Inferior parietal cortex (tissue), 1 donor: Measurements from ENCODE around the gene MAP4K4.

Source experiments
- DNase-seq: peaks from one replicate; pipeline ENCODE4 v3.0.0-alpha.2; 2016; ENCODE audit errors: extremely low spot score

The MAP4K4 gene

GRCh38 chr2:101812226-101812625 lies 114.7 kb downstream of the MAP4K4 start:
- no peak for DNase-seq

- no peak for DNase-seq
Measured at GRCh38 chr2:101814752-101815151, 117.2 kb downstream of the MAP4K4 start.

- DNase-seq = no peak
Measured at GRCh38 chr2:101815154-101815553, 117.6 kb downstream of the MAP4K4 start.

GRCh38 chr2:101815739-101816391 lies 118.4 kb downstream of the MAP4K4 start:
- no peak for DNase-seq

- DNase-seq = no peak
Measured at GRCh38 chr2:101816598-101816997, 119.1 kb downstream of the MAP4K4 start.

- DNase-seq = no peak
Measured at GRCh38 chr2:101817481-101817880, 120.0 kb downstream of the MAP4K4 start.

GRCh38 chr2:101818531-101819451 lies 121.3 kb downstream of the MAP4K4 start:
- DNase-seq = peak; percentile 88

- no peak for DNase-seq
Measured at GRCh38 chr2:101820519-101820918, 123.0 kb downstream of the MAP4K4 start.

GRCh38 chr2:101821059-101821805 lies 123.7 kb downstream of the MAP4K4 start:
- DNase-seq = no peak

GRCh38 chr2:101821828-101822458 lies 124.4 kb downstream of the MAP4K4 start:
- no peak for DNase-seq

- peak; percentile 79 for DNase-seq
Measured at GRCh38 chr2:101823347-101823791, 125.9 kb downstream of the MAP4K4 start.

GRCh38 chr2:101823859-101824258 lies 126.4 kb downstream of the MAP4K4 start:
- no peak for DNase-seq

- no peak for DNase-seq
Measured at GRCh38 chr2:101826716-101827115, 129.2 kb downstream of the MAP4K4 start.

GRCh38 chr2:101827246-101827645 lies 129.7 kb downstream of the MAP4K4 start:
- DNase-seq = no peak

- no peak for DNase-seq
Measured at GRCh38 chr2:101828257-101828656, 130.8 kb downstream of the MAP4K4 start.

GRCh38 chr2:101828673-101829334 lies 131.3 kb downstream of the MAP4K4 start:
- DNase-seq = no peak

- no peak for DNase-seq
Measured at GRCh38 chr2:101829429-101829828, 131.9 kb downstream of the MAP4K4 start.

- DNase-seq = no peak
Measured at GRCh38 chr2:101830146-101830545, 132.6 kb downstream of the MAP4K4 start.

- no peak for DNase-seq
Measured at GRCh38 chr2:101830555-101830954, 133.0 kb downstream of the MAP4K4 start.

GRCh38 chr2:101831351-101831865 lies 133.9 kb downstream of the MAP4K4 start:
- peak; percentile 89 for DNase-seq

- no peak for DNase-seq
Measured at GRCh38 chr2:101832114-101832513, 134.6 kb downstream of the MAP4K4 start.
